Stomach (tissue), 9 donors: Measurements from ENCODE around the gene LY86. TPM values are rescaled to one million over a fixed set of nuclear protein-coding genes. Genes with fewer than 3 reads are reported as not detected.
"Not testable (repeated sequence)": the region's sequence is repeated elsewhere in the genome, so short reads cannot be mapped to it uniquely, and the experiment has no call there.

Source experiments
- DNase-seq, 2 donors: peaks; one replicate each; pipeline versions ENCODE4 v3.0.0 to v3.0.0-alpha.2; 2013 to 2019
- H3K27ac ChIP-seq, 5 donors: fragments of 200-600 bp in 4 of 5; sonication (generic) in 4 of 5; one replicate each; pipeline ENCODE4 v1.5.1; 2013 to 2019; ENCODE audit warnings: mild to moderate bottlenecking in 1 of 5, moderate library complexity in 1 of 5
- H3K27me3 ChIP-seq, 3 donors: fragments of 200-600 bp; sonication (generic); one replicate each; pipeline ENCODE4 v1.5.1; 2017 to 2019; ENCODE audit warnings: mixed run types in 1 of 3
- H3K36me3 ChIP-seq, 4 donors: fragments of 200-600 bp; sonication (generic); 1 replicate in 3 of 4; 2 replicates in 1 of 4; pipeline ENCODE4 v1.5.1; 2016 to 2019
- H3K4me1 ChIP-seq, 4 donors: fragments of 200-600 bp; sonication (generic); one replicate each; pipeline ENCODE4 v1.5.1; 2016 to 2019
- H3K4me3 ChIP-seq, 4 donors: fragments of 200-600 bp; sonication (generic) in 3 of 4; one replicate each; pipeline ENCODE4 v1.5.1; 2016 to 2019; ENCODE audit warnings: mild to moderate bottlenecking in 1 of 4
- H3K9me3 ChIP-seq, 4 donors: fragments of 200-600 bp; sonication (generic); one replicate each; pipeline ENCODE4 v1.5.1; 2016 to 2019
- CTCF ChIP-seq, 7 experiments: fragments of 450-650 bp in 4 of 7; fragments of 200-600 bp in 3 of 7; sonication (generic) in 3 of 7; IDR thresholded peaks; one replicate each; pipeline ENCODE4 v1.5.1; 2016 to 2019; ENCODE audit warnings: antibody characterized with exemption in 7 of 7, control low read depth in 2 of 7, mild to moderate bottlenecking in 1 of 7
- EP300 ChIP-seq: sonication (generic); formaldehyde crosslinking; IDR thresholded peaks from one replicate; pipeline ENCODE4 v1.6.1; 2017; ENCODE audit warnings: antibody characterized with exemption
- POLR2A ChIP-seq, 4 donors: fragments of 450-650 bp; IDR thresholded peaks; one replicate each; pipeline ENCODE4 v1.6.1; 2016; ENCODE audit warnings: antibody characterized with exemption in 4 of 4, control low read depth in 2 of 4, mild to moderate bottlenecking in 1 of 4, moderate library complexity in 1 of 4
- POLR2AphosphoS5 ChIP-seq, 3 donors: sonication (generic); formaldehyde crosslinking; IDR thresholded peaks; one replicate each; pipeline ENCODE4 v1.6.1; 2016; ENCODE audit warnings: antibody characterized with exemption in 3 of 3
- WGBS, 5 donors: extraction: QIAGEN DNeasy Blood & Tissue Kit in 3 of 5; methylation state at CpG; one replicate each; pipeline versions ENCODE4 v1.1.5 to v1.1.7; 2013 to 2018; 5-methylcytosine and 5-hydroxymethylcytosine counted together
- intact Hi-C: fragments of 100-400 bp; cut with DNase I; formaldehyde crosslinking; loops from one replicate; pipeline ENCODE4 v1.15.1; 2023; ENCODE audit warnings: low total_unique reads
- polyA plus RNA-seq, 3 donors: library from polyadenylated mRNA; stranded (reverse); fragments of 200-250 nt; gene quantifications; one replicate each; pipeline ENCODE4 v1.2.3, GENCODE V29; 2013
- total RNA-seq, 5 donors: library from RNA; depleted of rRNA; stranded (reverse); fragments of >200 nt; gene quantifications; one replicate each; pipeline versions ENCODE4 v1.1.0 to v1.2.3, GENCODE V29; 2014 to 2016
- donor health status: healthy with polysubstance abuse.
- donor health status: Bipolar disorder and iron deficiency.
- donor health status: healthy.

Gene LY86
- total and polyA plus RNA-seq, 8 donors: 2.4 to 3.6 (median 2.7) TPM; not detected in 3

- DNase-seq: no peak
- Histone ChIP-seq H3K36me3 (no peaks in the 10 kb centered on the region), H3K27me3 (no peaks in the 10 kb centered on the region), H3K27ac (no peak overlapping the region), H3K4me3 (no peak overlapping the region), H3K9me3 (peaks cover 0 to 16% (median 2%) of the 10 kb centered on the region in 4 donors), H3K4me1 (peaks cover 0 to 4% (median 0%) of the 10 kb centered on the region in 4 donors)
- 64 to 81% (median 72%) methylated on average over 1 of the region's 1 CpG for WGBS, 5 donors
- TF ChIP-seq CTCF (IDR thresholded peaks at IDR 0.05): no peak
- no peak for TF ChIP-seq EP300
- TF ChIP-seq POLR2AphosphoS5 (IDR thresholded peaks at IDR 0.05): no peak
- no peak for TF ChIP-seq POLR2A (IDR thresholded peaks at IDR 0.05)
- intact Hi-C loops: no loop called here
These were observed 14.8 kb downstream of the LY86 start for GRCh38 chr6:6603317-6603716.

- Histone ChIP-seq H3K9me3 (peaks cover 0 to 16% (median 2%) of the 10 kb centered on the region in 4 donors), H3K36me3 (no peaks in the 10 kb centered on the region), H3K27me3 (no peaks in the 10 kb centered on the region), H3K4me1 (peaks cover 0 to 4% (median 0%) of the 10 kb centered on the region in 4 donors), H3K27ac (no peak overlapping the region), H3K4me3 (no peak overlapping the region)
- DNase-seq: no peak
- intact Hi-C loops: no loop called here
- TF ChIP-seq POLR2AphosphoS5 (IDR thresholded peaks at IDR 0.05) (no peak), CTCF (IDR thresholded peaks at IDR 0.05) (no peak), POLR2A (IDR thresholded peaks at IDR 0.05) (no peak), EP300 (no peak)
These were observed 15.5 kb downstream of the LY86 start for GRCh38 chr6:6604015-6604414.

GRCh38 chr6:6604566-6604965 is 16.0 kb downstream of the LY86 start:
- intact Hi-C loops: no loop called here
- TF ChIP-seq POLR2AphosphoS5 (IDR thresholded peaks at IDR 0.05): no peak
- no peak for TF ChIP-seq POLR2A (IDR thresholded peaks at IDR 0.05)
- no peak for TF ChIP-seq CTCF (IDR thresholded peaks at IDR 0.05)
- TF ChIP-seq EP300: no peak
- Histone ChIP-seq H3K9me3 (peaks cover 0 to 16% (median 2%) of the 10 kb centered on the region in 4 donors), H3K36me3 (no peaks in the 10 kb centered on the region), H3K4me3 (no peak overlapping the region), H3K4me1 (peaks cover 0 to 2% (median 0%) of the 10 kb centered on the region in 4 donors), H3K27me3 (no peaks in the 10 kb centered on the region), H3K27ac (no peak overlapping the region)
- DNase-seq: no peak
- WGBS, 5 donors: 65 to 77% (median 69%) methylated on average over 3 of the region's 3 CpGs

- H3K4me3 ChIP-seq: no peak overlapping the region
- H3K36me3 ChIP-seq: no peaks in the 10 kb centered on the region
- TF ChIP-seq POLR2AphosphoS5 (IDR thresholded peaks at IDR 0.05) (no peak), POLR2A (IDR thresholded peaks at IDR 0.05) (no peak), EP300 (no peak), CTCF (IDR thresholded peaks at IDR 0.05) (no peak)
- DNase-seq: no peak
- H3K27ac ChIP-seq: no peak overlapping the region
- H3K27me3 ChIP-seq: no peaks in the 10 kb centered on the region
- peaks cover 0 to 8% (median 0%) of the 10 kb centered on the region in 4 donors for H3K4me1 ChIP-seq
- WGBS, 5 donors: 85 to 88% (median 87%) methylated on average over 13 of the region's 13 CpGs
- intact Hi-C loops: no loop called here
- H3K9me3 ChIP-seq: peaks cover 0 to 16% (median 2%) of the 10 kb centered on the region in 4 donors
These were observed 17.4 kb downstream of the LY86 start for GRCh38 chr6:6605873-6606272.

GRCh38 chr6:6606391-6607030 is 18.0 kb downstream of the LY86 start:
- H3K4me3 ChIP-seq, DNase-seq, intact Hi-C loops, H3K36me3 ChIP-seq, H3K27ac ChIP-seq, H3K4me1 ChIP-seq, H3K27me3 ChIP-seq: not testable (repeated sequence)
- 93 to 96% (median 96%) methylated on average over 39 to 47 of the region's 47 CpGs for WGBS, 5 donors
- H3K9me3 ChIP-seq: peaks cover 0 to 16% (median 2%) of the 10 kb centered on the region in 4 donors
